Gastroesophageal sphincter (tissue), 4 donors: ENCODE measurements around the gene GAPT. TPM values are rescaled to one million over a fixed set of nuclear protein-coding genes. Genes with fewer than 3 reads are reported as not detected.

Source experiments
- ATAC-seq: fragments of 150-250 bp; one replicate; pipeline ENCODE4 v1.9.1; 2016; ENCODE audit warnings: mild to moderate bottlenecking, moderate library complexity
- H3K27ac ChIP-seq, 4 donors: fragments of 200-600 bp; sonication (generic) in 3 of 4; 1 replicate in 3 of 4; 2 replicates in 1 of 4; pipeline ENCODE4 v1.5.1; 2016 to 2019
- H3K27me3 ChIP-seq: fragments of 200-600 bp; sonication (generic); one replicate; pipeline ENCODE4 v1.5.1; 2019
- H3K36me3 ChIP-seq, 2 donors: fragments of 200-600 bp; sonication (generic); one replicate each; pipeline ENCODE4 v1.5.1; 2019; ENCODE audit warnings: control low read depth in 1 of 2
- H3K4me1 ChIP-seq, 3 donors: fragments of 200-600 bp; sonication (generic); 1 replicate in 2 of 3; 2 replicates in 1 of 3; pipeline ENCODE4 v1.5.1; 2016 to 2019; ENCODE audit warnings: control low read depth in 2 of 3
- H3K4me3 ChIP-seq, 2 donors: fragments of 200-600 bp; sonication (generic); one replicate each; pipeline ENCODE4 v1.5.1; 2019; ENCODE audit warnings: mild to moderate bottlenecking in 1 of 2, moderate library complexity in 1 of 2
- H3K9me3 ChIP-seq, 3 donors: fragments of 200-600 bp; sonication (generic); one replicate each; pipeline ENCODE4 v1.5.1; 2017 to 2019; ENCODE audit warnings: control low read depth in 2 of 3
- CTCF ChIP-seq, 4 experiments: fragments of 200-600 bp in 2 of 4; fragments of 450-650 bp in 2 of 4; sonication (generic) in 1 of 4; IDR thresholded peaks; one replicate each; pipeline ENCODE4 v1.5.1; 2017 to 2019; ENCODE audit warnings: antibody characterized with exemption in 4 of 4, mild to moderate bottlenecking in 2 of 4, moderate library complexity in 2 of 4
- EP300 ChIP-seq: sonication (generic); formaldehyde crosslinking; IDR thresholded peaks from one replicate; pipeline ENCODE4 v1.6.1; 2017; ENCODE audit warnings: antibody characterized with exemption, mild to moderate bottlenecking
- POLR2A ChIP-seq, 2 donors: fragments of 450-650 bp; IDR thresholded peaks; one replicate each; pipeline ENCODE4 v1.6.1; 2017; ENCODE audit warnings: antibody characterized with exemption in 2 of 2, mild to moderate bottlenecking in 2 of 2, moderate library complexity in 1 of 2
- POLR2AphosphoS5 ChIP-seq: sonication (generic); formaldehyde crosslinking; IDR thresholded peaks from one replicate; pipeline ENCODE4 v1.6.1; 2017; ENCODE audit warnings: antibody characterized with exemption
- WGBS, 2 donors: methylation state at CpG; one replicate each; pipeline ENCODE4 v1.1.5; 2018; ENCODE audit warnings: low coverage in 1 of 2; 5-methylcytosine and 5-hydroxymethylcytosine counted together
- total RNA-seq, 4 donors: library from RNA; depleted of rRNA; stranded (reverse); fragments of >200 nt; gene quantifications; one replicate each; pipeline ENCODE4 v1.1.0, GENCODE V29; 2016

Gene GAPT
- total RNA-seq: 1 to 10 TPM in 2 of 4 donors, under 1 TPM in 1, not detected in 1; 0.50 to 2.4 (median 2.2) TPM

- no peak for ATAC-seq
- WGBS, 2 donors: 73 to 78% methylated on average over 6 of the region's 6 CpGs
- TF ChIP-seq POLR2AphosphoS5 (no peak), CTCF (IDR thresholded peaks at IDR 0.05) (no peak), EP300 (no peak), POLR2A (IDR thresholded peaks at IDR 0.05) (no peak)
- Histone ChIP-seq H3K36me3 (no peaks in the 10 kb centered on the region), H3K4me1 (no peaks in the 10 kb centered on the region), H3K9me3 (no peaks in the 10 kb centered on the region), H3K4me3 (no peak within 1 kb of the TSS), H3K27ac (no peak within 1 kb of the TSS), H3K27me3 (no peaks in the 10 kb centered on the region)
These were observed at the start of gene GAPT for GRCh38 chr5:58491216-58491892. GAPT (plus strand) TSS chr5:58491435; CDS start chr5:58494537, 3,102 bp downstream.

DNA sequence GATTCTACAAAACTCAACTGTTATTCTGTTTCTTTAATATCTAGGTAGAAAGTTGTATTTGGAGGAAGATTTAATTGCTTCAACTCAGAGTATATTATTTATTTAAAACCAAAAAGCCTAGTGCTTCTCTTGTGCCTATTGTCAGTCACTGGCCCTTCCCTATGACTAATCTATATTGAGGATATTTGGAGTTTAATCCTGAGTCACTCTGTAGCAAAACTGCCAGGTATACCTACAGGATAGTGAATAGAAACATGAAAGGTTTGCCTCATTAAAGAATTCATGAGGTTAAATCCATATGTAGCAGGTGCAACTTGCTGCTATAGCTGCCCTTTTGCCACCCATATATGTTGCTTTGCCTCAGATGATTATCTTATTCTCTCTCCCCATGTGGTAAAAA, 46.4 kb upstream of the GAPT start:
- ATAC-seq: no peak
- Histone ChIP-seq H3K4me1 (no peaks in the 10 kb centered on the region), H3K27me3 (peaks cover 10% of the 10 kb centered on the region), H3K27ac (no peak overlapping the region), H3K4me3 (no peak overlapping the region), H3K9me3 (no peaks in the 10 kb centered on the region), H3K36me3 (no peaks in the 10 kb centered on the region)
- TF ChIP-seq POLR2AphosphoS5: no peak

- no peaks in the 10 kb centered on the region for H3K36me3 ChIP-seq
- H3K27me3 ChIP-seq: peaks cover 10% of the 10 kb centered on the region
- no peak for ATAC-seq
- no peak overlapping the region for H3K27ac ChIP-seq
- no peaks in the 10 kb centered on the region for H3K4me1 ChIP-seq
- TF ChIP-seq CTCF (IDR thresholded peaks at IDR 0.05) (no peak), POLR2A (IDR thresholded peaks at IDR 0.05) (no peak), POLR2AphosphoS5 (no peak), EP300 (no peak)
- H3K4me3 ChIP-seq: no peak overlapping the region
- WGBS, 2 donors: 84 to 90% methylated on average over 8 of the region's 10 CpGs
- H3K9me3 ChIP-seq: no peaks in the 10 kb centered on the region
These were observed 45.2 kb upstream of the GAPT start for GRCh38 chr5:58446024-58446423.

GRCh38 chr5:58447226-58447625, 44.0 kb upstream of the GAPT start:
- H3K9me3 ChIP-seq: no peaks in the 10 kb centered on the region
- no peak overlapping the region for H3K27ac ChIP-seq
- no peak overlapping the region for H3K4me3 ChIP-seq
- H3K4me1 ChIP-seq: no peaks in the 10 kb centered on the region
- peaks cover 10% of the 10 kb centered on the region for H3K27me3 ChIP-seq
- TF ChIP-seq CTCF (IDR thresholded peaks at IDR 0.05) (no peak), POLR2A (IDR thresholded peaks at IDR 0.05) (no peak), EP300 (no peak), POLR2AphosphoS5 (no peak)
- no peak for ATAC-seq
- 71 to 75% methylated on average over 2 of the region's 2 CpGs for WGBS, 2 donors
- no peaks in the 10 kb centered on the region for H3K36me3 ChIP-seq

GRCh38 chr5:58450018-58450417, 41.2 kb upstream of the GAPT start:
- TF ChIP-seq CTCF (IDR thresholded peaks at IDR 0.05) (no peak), POLR2AphosphoS5 (no peak), POLR2A (IDR thresholded peaks at IDR 0.05) (no peak), EP300 (no peak)
- Histone ChIP-seq H3K4me3 (no peak overlapping the region), H3K36me3 (peaks cover 0 to 19% of the 10 kb centered on the region in 2 donors), H3K9me3 (no peaks in the 10 kb centered on the region), H3K27me3 (no peaks in the 10 kb centered on the region), H3K27ac (no peak overlapping the region), H3K4me1 (peaks cover 0 to 5% (median 0%) of the 10 kb centered on the region in 3 donors)
- WGBS, 2 donors: 79 to 86% methylated on average over 2 to 3 of the region's 3 CpGs
- no peak for ATAC-seq
